Epithelial cell of esophagus (primary cell): ENCODE measurements around the gene CHEK1.

ENCODE experiments used
- DNase-seq: peaks from one replicate; pipeline ENCODE4 v3.0.0; 2010; ENCODE audit warnings: low read depth
- H3K4me3 ChIP-seq: 2 replicates; pipeline ENCODE4 v1.5.1; 2011; ENCODE audit warnings: mild to moderate bottlenecking, low read length, control low read depth
- TF ChIP-seq, protein P1 (sequence below): IDR thresholded peaks from 2 replicates; pipeline ENCODE4 v1.5.1; 2011; ENCODE audit warnings: low read depth, mild to moderate bottlenecking, low read length, control low read depth, inconsistent platforms; ENCODE audit not compliant: insufficient read depth; ENCODE audit errors: missing control alignments

CHEK1 gene

DNA sequence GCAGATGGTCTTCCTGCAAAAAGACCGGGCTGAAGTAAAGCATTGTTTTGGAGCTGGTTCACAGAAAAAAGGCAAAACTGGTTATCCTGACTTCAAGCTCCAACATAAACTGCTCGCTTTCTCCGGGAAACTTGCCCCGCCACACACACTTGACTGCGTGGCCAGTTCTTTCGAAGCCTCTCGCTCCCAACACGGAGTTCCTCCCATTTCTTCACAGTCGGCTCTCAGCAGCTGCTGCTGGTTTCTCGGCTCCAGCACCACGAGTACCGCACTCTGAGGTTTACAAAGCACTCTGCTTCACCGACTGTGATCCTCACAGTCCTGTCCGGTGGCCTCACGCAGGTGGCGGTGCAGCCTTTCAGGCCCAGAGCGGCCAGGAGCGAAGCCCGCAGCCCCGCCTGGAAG lies 264 bp downstream of the CHEK1 start:
- TF ChIP-seq, protein P1, sequence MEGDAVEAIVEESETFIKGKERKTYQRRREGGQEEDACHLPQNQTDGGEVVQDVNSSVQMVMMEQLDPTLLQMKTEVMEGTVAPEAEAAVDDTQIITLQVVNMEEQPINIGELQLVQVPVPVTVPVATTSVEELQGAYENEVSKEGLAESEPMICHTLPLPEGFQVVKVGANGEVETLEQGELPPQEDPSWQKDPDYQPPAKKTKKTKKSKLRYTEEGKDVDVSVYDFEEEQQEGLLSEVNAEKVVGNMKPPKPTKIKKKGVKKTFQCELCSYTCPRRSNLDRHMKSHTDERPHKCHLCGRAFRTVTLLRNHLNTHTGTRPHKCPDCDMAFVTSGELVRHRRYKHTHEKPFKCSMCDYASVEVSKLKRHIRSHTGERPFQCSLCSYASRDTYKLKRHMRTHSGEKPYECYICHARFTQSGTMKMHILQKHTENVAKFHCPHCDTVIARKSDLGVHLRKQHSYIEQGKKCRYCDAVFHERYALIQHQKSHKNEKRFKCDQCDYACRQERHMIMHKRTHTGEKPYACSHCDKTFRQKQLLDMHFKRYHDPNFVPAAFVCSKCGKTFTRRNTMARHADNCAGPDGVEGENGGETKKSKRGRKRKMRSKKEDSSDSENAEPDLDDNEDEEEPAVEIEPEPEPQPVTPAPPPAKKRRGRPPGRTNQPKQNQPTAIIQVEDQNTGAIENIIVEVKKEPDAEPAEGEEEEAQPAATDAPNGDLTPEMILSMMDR: no peak
- DNase-seq: no peak
- peak overlapping the region; percentile 87 for H3K4me3 ChIP-seq

DNA sequence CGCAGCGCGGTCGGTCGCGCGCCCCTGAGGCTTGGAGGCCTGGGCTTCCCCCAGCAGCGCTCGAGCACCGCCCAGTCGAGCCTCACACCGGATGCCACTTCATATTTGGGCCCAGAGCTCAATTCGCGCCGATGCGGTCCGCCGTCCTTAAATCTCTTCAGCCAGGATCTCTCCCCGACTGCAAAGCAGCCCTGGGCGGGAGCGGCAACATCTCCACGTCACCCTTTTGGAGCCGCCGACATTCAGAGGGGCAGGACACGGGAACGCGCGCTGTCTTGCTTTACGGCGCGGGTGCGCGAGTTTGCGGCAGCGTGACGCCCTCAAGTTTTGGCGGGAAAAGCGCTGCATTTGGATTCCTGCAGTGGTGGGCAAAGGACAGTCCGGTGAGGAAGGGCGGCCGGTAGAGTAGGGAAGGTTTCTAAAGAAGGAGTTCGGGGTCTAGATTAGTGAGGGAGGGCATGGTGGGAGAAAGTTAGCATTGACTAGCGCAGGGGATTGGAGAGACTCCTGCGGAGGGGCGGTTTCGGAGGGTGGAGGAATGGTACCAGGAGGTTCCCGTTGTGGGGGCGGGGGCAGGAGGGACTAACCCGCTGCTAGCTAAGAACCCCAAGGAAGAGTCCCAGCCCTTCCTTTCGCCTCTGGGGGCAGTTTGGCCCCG lies 796 bp downstream of the CHEK1 start:
- DNase-seq: peak; percentile 92
- H3K4me3 ChIP-seq: peak overlapping the region; percentile 87
- TF ChIP-seq, protein P1: no peak

DNA sequence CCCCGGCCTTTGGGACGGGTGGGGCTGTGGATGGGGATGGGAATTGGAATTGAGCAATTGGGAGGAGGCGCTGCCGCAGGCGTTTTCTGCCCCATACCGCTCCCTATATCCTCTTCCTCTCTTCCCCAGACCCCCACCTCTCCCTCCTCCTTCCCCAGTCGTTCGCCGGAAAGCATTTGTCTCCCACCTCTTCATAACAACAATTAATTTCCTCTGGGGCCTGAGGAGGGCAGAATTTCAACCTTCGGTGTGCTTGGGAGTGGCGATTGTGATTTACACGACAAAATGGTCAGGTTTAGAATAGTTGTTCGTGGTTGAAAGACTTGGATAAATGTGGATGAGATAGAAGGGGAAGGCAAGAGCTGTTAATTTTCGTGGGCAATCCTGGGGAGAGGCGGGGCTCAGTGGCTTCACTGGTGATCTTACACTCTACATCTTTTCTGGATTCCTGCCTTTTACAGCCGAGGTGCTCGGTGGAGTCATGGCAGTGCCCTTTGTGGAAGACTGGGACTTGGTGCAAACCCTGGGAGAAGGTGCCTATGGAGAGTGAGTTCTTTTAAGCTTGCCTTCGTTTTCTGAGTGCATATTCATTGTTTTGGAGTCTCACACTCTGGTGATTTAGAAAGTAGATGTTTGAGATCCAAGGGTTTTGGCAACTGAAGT lies 1.5 kb downstream of the CHEK1 start:
- no peak for DNase-seq
- TF ChIP-seq, protein P1: peak; percentile 39
- H3K4me3 ChIP-seq: peak overlapping the region; percentile 87

DNA sequence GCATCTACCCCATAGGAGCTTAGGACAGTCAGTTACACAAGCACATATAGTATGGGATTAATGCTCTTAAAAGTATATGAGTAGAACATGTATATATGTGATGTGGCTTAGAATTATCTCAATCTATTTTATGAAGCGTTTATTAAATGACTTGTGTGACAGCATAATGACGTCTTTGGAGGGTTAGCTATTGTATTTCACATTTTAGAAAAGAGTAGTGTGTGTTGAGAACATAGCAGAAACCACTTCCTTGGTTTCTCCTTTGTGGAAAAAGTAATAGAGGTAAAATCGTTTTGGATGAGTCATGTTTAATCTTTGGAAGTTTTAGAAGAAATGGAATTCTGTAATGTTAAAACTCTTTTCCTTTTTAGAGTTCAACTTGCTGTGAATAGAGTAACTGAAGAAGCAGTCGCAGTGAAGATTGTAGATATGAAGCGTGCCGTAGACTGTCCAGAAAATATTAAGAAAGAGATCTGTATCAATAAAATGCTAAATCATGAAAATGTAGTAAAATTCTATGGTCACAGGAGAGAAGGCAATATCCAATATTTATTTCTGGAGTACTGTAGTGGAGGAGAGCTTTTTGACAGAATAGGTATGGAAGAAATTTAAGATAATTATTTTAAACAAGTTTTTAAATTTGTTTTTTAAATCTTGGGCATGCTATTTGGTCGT lies 2.4 kb downstream of the CHEK1 start:
- no peak for DNase-seq
- TF ChIP-seq, protein P1: no peak
- peak overlapping the region; percentile 87 for H3K4me3 ChIP-seq

DNA sequence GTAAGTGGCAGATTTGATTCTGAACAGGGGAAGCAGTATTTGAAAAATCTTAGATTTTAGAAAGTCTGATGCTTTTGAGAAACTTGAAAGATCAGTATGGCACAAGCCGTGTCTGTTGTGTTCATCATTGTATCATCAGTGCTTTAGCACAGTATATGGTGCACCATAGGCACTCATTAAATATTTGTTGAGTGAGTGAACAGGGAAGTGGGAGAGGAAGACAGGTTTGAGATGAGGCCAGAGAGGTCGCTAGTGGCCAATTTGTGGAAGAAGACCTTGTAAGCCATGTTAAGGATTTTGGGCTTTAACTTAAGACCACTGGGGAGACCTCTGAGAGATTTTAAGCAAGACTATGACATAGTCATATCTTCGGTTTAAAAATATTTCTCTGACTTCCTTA lies 12.9 kb downstream of the CHEK1 start:
- no peak overlapping the region for H3K4me3 ChIP-seq
- TF ChIP-seq, protein P1: no peak
- DNase-seq: no peak

DNA sequence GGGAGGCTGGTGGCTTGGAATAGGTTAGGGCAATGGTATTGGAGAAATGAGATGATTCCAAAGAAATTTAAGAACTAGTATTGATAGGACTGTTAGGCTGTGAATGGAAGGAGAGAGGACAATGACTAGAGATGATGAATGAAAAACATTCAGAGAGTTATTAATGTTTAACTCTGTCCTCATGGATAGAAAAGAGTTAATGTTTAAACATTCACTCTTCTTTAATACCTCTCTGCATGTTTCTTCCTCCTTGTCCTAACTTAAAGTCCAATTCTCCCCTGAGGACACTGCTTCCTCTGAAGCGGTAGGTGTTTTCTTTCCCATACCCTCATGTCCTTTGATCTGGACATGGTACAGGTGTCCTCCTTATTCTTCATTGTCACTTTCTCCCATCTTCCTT lies 13.4 kb downstream of the CHEK1 start:
- TF ChIP-seq, protein P1: no peak
- H3K4me3 ChIP-seq: no peak overlapping the region
- DNase-seq: no peak
